GM13977 (cell line): ENCODE data around the gene CCL21.

Experiments
- DNase-seq: peaks from one replicate; pipeline ENCODE4 v3.0.0; 2012; ENCODE audit warnings: low spot score
- CTCF ChIP-seq: IDR thresholded peaks from 2 replicates; pipeline ENCODE4 v1.5.1; 2012; ENCODE audit warnings: mild to moderate bottlenecking, control low read depth; ENCODE audit not compliant: insufficient read depth; ENCODE audit errors: extremely low read depth, missing control alignments
- in situ Hi-C: fragments of 300-500 bp; cut with MboI; formaldehyde crosslinking; loops from one replicate; pipeline ENCODE4 v1.12.0; 2022; ENCODE audit warnings: low sequenced_read_pairs, low pct_unique_long_range_greater_than_20kb, mixed read lengths, inconsistent platforms; ENCODE audit not compliant: unreplicated experiment

CCL21 gene

GRCh38 chr9:34707130-34707529, 2.8 kb downstream of the CCL21 start:
- DNase-seq = no peak
- no peak for TF ChIP-seq CTCF
- in situ Hi-C loops = no loop called here

- in situ Hi-C loops = no loop called here
- peak; percentile 98 for TF ChIP-seq CTCF
Observed at GRCh38 chr9:34701769-34702736, 7.9 kb downstream of the CCL21 start.

GRCh38 chr9:34701023-34701768, 8.7 kb downstream of the CCL21 start:
- in situ Hi-C loops = no loop called here
- DNase-seq = peak; percentile 76
- peak; percentile 84 for TF ChIP-seq CTCF

More at GRCh38 chr9:34701769-34702736, 7.9 kb downstream of the CCL21 start:
- DNase-seq = peak; percentile 86

- in situ Hi-C loops = no loop called here
- DNase-seq = no peak
- no peak for TF ChIP-seq CTCF
Observed at GRCh38 chr9:34694811-34695210, 15.1 kb downstream of the CCL21 start.

GRCh38 chr9:34693560-34693959, 16.4 kb downstream of the CCL21 start:
- in situ Hi-C loops = no loop called here
- no peak for TF ChIP-seq CTCF

GRCh38 chr9:34691936-34692315, 18.0 kb downstream of the CCL21 start:
- no peak for DNase-seq
- no peak for TF ChIP-seq CTCF
- in situ Hi-C loops = no loop called here

More at GRCh38 chr9:34693560-34693959, 16.4 kb downstream of the CCL21 start:
- no peak for DNase-seq
